Measurements from ENCODE around the gene PARD3B. TPM values are rescaled to one million over a fixed set of nuclear protein-coding genes. Genes with fewer than 3 reads are reported as not detected.

Gene PARD3B
- total RNA-seq, 1 donor from 2014 or later: 12.3 TPM

DNA sequence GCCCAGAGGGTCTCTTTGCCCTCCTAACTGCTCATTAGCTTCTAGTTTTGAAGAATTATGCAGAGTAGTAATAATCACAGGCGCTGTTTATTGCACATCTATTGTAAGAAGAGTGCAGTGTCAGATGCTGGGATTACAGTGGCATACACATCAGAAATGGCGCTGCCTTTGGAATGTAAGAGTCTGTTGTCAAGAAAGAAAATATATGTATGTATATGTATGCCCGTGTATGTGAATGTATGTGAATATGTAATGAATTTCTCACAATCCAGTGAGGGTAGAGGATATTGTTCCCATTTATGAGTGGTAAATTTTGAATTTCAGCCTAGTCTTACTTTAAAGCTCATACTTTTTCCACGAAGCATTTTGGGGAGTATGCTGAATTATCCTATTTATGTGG, 127.5 kb downstream of the PARD3B start:
- intact Hi-C loops (cut with DNase I): no loop called here

DNA sequence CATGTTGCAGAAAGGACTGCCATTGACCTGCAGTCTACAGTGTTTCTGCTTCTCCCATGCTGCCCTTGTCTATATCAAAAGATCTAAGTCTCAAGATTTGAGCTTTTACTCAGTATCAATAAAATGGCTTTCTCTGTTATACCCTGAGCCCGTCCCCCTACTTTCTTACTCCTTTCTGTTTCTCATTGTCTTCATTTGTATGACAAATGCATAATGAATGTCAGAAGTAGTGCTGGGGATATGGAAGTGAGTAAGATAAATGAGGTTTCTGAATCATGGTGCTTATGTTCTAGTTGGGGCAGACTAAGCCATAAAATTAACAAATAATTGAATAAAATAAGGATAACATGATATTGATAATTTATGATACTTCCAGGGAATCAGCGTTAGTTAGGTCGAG, 128.6 kb downstream of the PARD3B start:
- intact Hi-C loops (cut with DNase I): no loop called here
- Histone ChIP-seq H3K4me3 (no peak overlapping the region), H3K36me3 (no peaks in the 10 kb centered on the region)

More for the DNA sequence above, 127.5 kb downstream of the PARD3B start:
- DNase-seq (ENCODE audit: extremely low spot score in 2 of 2): no peak
- Histone ChIP-seq H3K27me3 (no peaks in the 10 kb centered on the region), H3K4me1 (no peaks in the 10 kb centered on the region), H3K27ac (no peak overlapping the region), H3K36me3 (no peaks in the 10 kb centered on the region), H3K9me3 (no peaks in the 10 kb centered on the region), H3K4me3 (no peak overlapping the region)
- TF ChIP-seq POLR2A (IDR thresholded peaks at IDR 0.05): no peak
- TF ChIP-seq POLR2AphosphoS5 (IDR thresholded peaks at IDR 0.05; ENCODE audit: insufficient read depth in 1 of 2, low read depth in 1 of 2): no peak
- TF ChIP-seq, protein P1, sequence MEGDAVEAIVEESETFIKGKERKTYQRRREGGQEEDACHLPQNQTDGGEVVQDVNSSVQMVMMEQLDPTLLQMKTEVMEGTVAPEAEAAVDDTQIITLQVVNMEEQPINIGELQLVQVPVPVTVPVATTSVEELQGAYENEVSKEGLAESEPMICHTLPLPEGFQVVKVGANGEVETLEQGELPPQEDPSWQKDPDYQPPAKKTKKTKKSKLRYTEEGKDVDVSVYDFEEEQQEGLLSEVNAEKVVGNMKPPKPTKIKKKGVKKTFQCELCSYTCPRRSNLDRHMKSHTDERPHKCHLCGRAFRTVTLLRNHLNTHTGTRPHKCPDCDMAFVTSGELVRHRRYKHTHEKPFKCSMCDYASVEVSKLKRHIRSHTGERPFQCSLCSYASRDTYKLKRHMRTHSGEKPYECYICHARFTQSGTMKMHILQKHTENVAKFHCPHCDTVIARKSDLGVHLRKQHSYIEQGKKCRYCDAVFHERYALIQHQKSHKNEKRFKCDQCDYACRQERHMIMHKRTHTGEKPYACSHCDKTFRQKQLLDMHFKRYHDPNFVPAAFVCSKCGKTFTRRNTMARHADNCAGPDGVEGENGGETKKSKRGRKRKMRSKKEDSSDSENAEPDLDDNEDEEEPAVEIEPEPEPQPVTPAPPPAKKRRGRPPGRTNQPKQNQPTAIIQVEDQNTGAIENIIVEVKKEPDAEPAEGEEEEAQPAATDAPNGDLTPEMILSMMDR (IDR thresholded peaks at IDR 0.05): no peak

DNA sequence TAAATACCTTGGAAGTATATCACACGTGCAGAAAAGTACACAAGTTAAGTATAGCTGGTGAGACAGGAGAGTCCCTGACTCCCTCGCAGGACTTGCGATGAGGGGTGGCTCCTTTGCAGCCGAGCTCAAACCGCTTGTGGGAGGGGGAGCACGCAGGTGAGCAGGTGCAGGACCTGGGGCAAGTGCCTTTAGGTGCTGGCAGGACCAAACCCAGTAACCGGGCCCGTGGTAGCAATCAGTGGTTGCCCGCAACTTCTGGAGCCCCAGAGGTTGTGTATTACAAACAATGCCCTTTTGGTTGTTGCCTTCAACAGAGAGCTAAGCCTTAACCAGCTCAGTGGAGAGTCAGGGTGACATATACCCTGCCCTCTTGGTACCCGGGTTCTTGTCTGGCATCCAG, 132.8 kb downstream of the PARD3B start:
- H3K27ac ChIP-seq: no peak overlapping the region
- TF ChIP-seq POLR2AphosphoS5 (IDR thresholded peaks at IDR 0.05; ENCODE audit: insufficient read depth in 1 of 2, low read depth in 1 of 2) (no peak), POLR2A (IDR thresholded peaks at IDR 0.05) (no peak)
- TF ChIP-seq, protein P1 (IDR thresholded peaks at IDR 0.05): no peak

More for the DNA sequence above, 128.6 kb downstream of the PARD3B start:
- Histone ChIP-seq H3K4me1 (no peaks in the 10 kb centered on the region), H3K9me3 (no peaks in the 10 kb centered on the region), H3K27me3 (no peaks in the 10 kb centered on the region), H3K27ac (no peak overlapping the region)
- no peak for DNase-seq (ENCODE audit: extremely low spot score in 2 of 2)
- TF ChIP-seq POLR2AphosphoS5 (IDR thresholded peaks at IDR 0.05; ENCODE audit: insufficient read depth in 1 of 2, low read depth in 1 of 2) (no peak), POLR2A (IDR thresholded peaks at IDR 0.05) (no peak)
- TF ChIP-seq, protein P1 (IDR thresholded peaks at IDR 0.05): no peak

DNA sequence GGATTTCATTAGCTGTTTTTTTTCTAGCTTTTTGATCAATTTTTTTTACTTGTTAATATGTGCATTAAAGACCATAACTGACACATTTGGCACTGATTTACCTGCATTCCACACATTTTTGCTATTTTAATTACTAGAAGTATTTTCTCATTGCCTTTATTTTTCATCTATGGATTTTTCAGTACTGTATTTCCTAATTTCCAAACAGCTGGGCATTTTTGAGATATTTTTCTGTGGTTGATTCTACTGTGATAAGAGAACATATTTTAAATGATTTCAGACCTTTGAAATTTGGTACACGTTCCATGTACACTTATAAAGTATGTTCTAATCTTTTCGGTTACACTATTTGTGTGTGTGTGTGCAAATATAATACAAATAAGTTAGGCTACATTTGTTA, 135.3 kb downstream of the PARD3B start:
- Histone ChIP-seq H3K4me1 (no peaks in the 10 kb centered on the region), H3K27ac (no peak overlapping the region), H3K9me3 (no peaks in the 10 kb centered on the region), H3K27me3 (no peaks in the 10 kb centered on the region), H3K4me3 (no peak overlapping the region), H3K36me3 (no peaks in the 10 kb centered on the region)
- no peak for DNase-seq (ENCODE audit: extremely low spot score in 2 of 2)
- intact Hi-C loops (cut with DNase I): no loop called here
- TF ChIP-seq, protein P1 (IDR thresholded peaks at IDR 0.05): no peak
- TF ChIP-seq POLR2AphosphoS5 (IDR thresholded peaks at IDR 0.05; ENCODE audit: insufficient read depth in 1 of 2, low read depth in 1 of 2): no peak
- TF ChIP-seq POLR2A (IDR thresholded peaks at IDR 0.05): no peak

More for the DNA sequence above, 132.8 kb downstream of the PARD3B start:
- intact Hi-C loops (cut with DNase I): no loop called here
- H3K27me3 ChIP-seq: no peaks in the 10 kb centered on the region
- no peaks in the 10 kb centered on the region for H3K4me1 ChIP-seq
- no peak overlapping the region for H3K4me3 ChIP-seq
- H3K36me3 ChIP-seq: no peaks in the 10 kb centered on the region
- no peaks in the 10 kb centered on the region for H3K9me3 ChIP-seq
- DNase-seq (ENCODE audit: extremely low spot score in 2 of 2): no peak

DNA sequence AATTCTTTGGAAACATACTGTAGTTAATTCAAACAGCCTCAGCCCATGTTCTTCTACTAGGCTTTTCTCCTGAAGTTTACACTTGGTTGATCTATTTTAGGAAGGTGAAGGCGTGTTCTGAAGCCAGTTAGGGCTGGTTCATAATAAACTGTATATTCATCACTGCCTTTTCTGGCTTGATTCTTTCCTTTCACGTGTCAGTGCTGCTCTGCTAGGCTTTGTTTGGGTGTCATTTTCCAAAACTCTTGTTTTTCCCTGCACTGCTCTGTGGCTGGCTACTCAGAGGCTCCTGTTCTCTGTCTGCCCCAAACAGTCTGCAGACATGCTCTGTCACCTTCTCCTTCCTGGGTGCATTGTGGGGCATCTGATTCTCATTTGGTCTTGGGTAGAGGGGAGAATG, 136.1 kb downstream of the PARD3B start:
- H3K4me3 ChIP-seq: no peak overlapping the region
- no peaks in the 10 kb centered on the region for H3K36me3 ChIP-seq
- intact Hi-C loops (cut with DNase I): no loop called here
- H3K9me3 ChIP-seq: no peaks in the 10 kb centered on the region
- peaks cover 2% of the 10 kb centered on the region for H3K4me1 ChIP-seq
- no peak for TF ChIP-seq POLR2A (IDR thresholded peaks at IDR 0.05)
- TF ChIP-seq, protein P1 (IDR thresholded peaks at IDR 0.05): no peak
- no peak for TF ChIP-seq POLR2AphosphoS5 (IDR thresholded peaks at IDR 0.05; ENCODE audit: insufficient read depth in 1 of 2, low read depth in 1 of 2)
- no peak overlapping the region for H3K27ac ChIP-seq
- no peak for DNase-seq (ENCODE audit: extremely low spot score in 2 of 2)
- no peaks in the 10 kb centered on the region for H3K27me3 ChIP-seq
